Dermis microvascular lymphatic vessel endothelial cell (primary cell): ENCODE results near the gene IL25. TPM values are rescaled to one million over a fixed set of nuclear protein-coding genes. Genes with fewer than 3 reads are reported as not detected.

Experiments used
- DNase-seq, 2 donors: peaks; one replicate each; pipeline versions ENCODE4 v3.0.0 to v3.0.0-alpha.2; 2010; ENCODE audit warnings: low read depth in 2 of 2
- total RNA-seq: library from RNA; depleted of rRNA; stranded (reverse); fragments of >200 nt; gene quantifications from 2 replicates; pipeline ENCODE4 v1.2.1, GENCODE V29; 2014

Gene IL25
- total RNA-seq, 1 donor from 2014 or later: not detected

DNA sequence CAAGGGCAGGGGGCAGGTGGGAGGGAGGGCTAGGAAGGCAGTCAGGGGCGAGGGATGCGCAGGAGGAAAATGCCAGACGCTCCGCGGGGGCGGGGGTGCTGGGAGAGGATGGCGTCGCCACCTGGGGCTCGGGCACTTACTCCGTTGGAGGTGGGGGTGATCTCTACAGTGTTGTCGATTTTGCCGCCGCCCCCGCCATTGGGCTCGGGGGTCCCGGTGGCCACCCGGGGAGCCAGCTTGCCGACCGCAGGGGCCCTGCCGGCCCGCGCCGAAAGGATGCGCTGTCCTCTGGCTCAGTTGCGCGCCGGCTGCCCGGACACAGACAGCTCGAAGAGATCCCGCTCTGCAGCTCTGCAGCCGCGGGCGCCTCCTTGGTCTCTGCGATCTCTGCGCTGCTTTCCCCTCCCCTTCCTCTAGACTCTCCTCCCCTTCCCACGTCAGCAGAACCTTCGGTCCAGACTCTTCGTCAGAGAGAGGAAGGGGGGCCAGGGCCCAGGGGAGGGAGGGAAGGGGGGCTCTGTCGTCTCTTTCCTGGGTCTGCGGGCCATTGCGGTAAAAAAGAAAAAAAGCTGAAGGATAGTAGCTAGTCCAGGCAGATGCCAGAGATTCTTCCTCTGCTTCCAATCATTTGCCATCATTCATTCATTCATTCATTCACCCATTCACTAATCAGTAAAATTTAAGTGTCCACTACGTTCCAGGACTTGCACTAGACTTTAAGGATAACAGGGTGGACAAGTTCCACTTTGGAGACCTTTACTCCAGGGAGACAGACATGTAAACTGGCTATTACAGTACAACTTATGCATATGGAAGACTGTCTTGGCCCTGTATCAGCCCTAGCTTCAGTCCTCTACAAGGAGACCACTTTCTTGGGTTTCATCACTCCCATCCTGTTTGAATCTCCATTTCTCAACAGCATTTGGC is 19.8 kb upstream of the IL25 start, which contains the start of gene SLC22A17:
Gene SLC22A17, minus strand, starts transcription at position 382 of the 927 bp plus-strand sequence.
- DNase-seq: peak in 1 of 2 donors; percentile 54

DNA sequence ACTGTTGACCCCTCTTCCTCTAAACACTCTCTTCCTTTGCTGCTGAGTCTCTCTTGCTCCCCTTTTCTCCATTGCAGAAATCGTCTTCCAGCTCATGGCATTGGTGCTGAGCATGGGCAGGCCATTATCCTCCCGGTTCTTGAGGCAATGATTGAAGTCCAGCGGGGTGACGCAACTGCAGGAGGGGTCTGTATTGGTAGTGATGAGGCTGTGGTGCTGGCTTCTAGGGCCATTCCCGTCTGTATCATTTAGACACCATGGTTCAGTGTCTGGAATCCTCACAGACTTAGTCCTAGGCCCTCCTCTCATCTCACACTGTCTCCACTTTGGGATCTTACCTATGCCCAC is 19.2 kb upstream of the IL25 start:
- no peak for DNase-seq

- no peak for DNase-seq
Measured at GRCh38 chr14:23354990-23355389, 17.6 kb upstream of the IL25 start.

GRCh38 chr14:23355871-23356435 is 16.7 kb upstream of the IL25 start:
- no peak for DNase-seq

- no peak for DNase-seq
Measured at GRCh38 chr14:23356662-23357061, 15.9 kb upstream of the IL25 start.

DNA sequence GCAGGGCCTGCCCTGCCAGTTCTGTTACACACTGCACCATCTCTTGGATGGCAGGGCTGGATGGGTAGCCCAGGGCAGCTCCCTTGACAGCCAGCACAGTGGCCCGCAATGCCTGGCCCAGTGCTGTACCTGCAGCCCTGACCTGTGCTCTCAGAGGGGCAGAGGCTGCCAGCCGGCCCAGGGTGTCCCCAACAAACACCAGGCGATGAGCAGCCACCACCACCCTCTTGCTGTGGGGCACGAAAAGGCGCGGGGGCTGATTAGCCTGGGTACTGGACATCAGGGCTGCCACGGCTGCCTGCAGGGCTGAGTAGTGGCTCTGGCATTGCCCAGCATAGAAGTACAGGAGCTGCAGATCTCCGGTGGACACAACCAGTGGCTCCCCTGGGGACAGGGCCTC is 15.3 kb upstream of the IL25 start:
- no peak for DNase-seq

- no peak for DNase-seq
Measured at GRCh38 chr14:23358042-23358441, 14.6 kb upstream of the IL25 start.

- DNase-seq: no peak
Measured at GRCh38 chr14:23358553-23359166, 13.9 kb upstream of the IL25 start.

- no peak for DNase-seq
Measured at GRCh38 chr14:23359167-23359626, 13.4 kb upstream of the IL25 start.

GRCh38 chr14:23359722-23360447 is 12.7 kb upstream of the IL25 start:
- DNase-seq: no peak

DNA sequence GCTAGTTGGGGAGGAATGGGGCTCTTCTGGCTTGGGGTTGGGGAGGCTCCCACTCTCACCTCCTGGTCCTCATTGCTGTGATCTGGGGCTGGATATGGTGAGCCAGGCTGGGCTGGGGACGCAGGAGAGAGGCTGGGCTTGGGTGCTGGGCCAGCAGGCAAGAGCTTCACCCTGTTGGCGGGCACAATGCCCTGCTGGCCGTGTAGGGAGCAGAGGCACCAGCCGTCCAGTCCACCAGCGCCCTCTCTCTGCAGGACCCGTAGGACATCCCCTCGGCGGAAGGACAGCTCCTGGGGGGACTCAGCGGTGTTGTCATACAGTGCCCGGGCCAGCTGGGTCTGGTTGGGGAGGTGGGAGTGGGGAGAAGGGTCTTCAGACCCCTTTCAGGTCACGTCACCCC is 12.1 kb upstream of the IL25 start:
- no peak for DNase-seq

DNA sequence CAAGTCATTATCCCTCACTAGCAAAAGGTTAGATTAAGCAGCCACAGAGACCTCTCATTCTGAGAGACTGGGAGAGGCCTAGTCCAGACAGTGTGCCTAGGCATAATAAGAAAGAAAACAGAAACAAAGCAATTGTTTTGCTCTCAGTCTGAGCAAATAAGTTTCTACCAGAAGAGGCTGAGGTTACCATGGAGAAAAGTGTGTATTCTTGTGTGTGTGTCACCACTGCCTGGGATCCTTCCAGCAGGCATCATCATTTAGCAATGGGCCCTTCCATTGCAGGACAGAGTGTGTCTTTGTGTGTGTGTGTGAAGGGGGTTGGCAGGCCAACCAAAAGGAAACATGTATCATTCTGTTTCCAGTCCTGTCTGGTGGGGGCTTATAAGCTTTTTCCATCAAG is 11.3 kb upstream of the IL25 start:
- DNase-seq: no peak

- no peak for DNase-seq
Measured at GRCh38 chr14:23361763-23362162, 10.8 kb upstream of the IL25 start.

DNA sequence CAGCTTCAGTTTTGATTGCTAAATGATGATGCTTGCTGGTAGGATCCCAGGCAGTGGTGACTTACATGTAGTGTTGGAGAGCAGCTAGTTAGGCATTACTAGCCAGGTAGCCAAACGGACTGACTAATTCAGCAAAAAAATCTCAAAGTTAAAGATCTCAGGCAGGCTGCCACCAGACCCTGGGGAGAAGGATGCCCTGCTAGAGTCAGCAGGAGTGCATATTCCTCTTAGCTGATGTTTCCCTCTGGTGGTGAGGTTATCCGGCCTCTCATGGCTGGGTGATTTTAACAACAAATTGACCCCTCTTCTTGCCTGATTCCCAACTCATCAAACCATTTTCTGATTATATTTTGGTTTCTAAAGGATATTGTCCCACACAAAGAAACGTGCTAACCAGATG is 10.4 kb upstream of the IL25 start:
- no peak for DNase-seq

DNA sequence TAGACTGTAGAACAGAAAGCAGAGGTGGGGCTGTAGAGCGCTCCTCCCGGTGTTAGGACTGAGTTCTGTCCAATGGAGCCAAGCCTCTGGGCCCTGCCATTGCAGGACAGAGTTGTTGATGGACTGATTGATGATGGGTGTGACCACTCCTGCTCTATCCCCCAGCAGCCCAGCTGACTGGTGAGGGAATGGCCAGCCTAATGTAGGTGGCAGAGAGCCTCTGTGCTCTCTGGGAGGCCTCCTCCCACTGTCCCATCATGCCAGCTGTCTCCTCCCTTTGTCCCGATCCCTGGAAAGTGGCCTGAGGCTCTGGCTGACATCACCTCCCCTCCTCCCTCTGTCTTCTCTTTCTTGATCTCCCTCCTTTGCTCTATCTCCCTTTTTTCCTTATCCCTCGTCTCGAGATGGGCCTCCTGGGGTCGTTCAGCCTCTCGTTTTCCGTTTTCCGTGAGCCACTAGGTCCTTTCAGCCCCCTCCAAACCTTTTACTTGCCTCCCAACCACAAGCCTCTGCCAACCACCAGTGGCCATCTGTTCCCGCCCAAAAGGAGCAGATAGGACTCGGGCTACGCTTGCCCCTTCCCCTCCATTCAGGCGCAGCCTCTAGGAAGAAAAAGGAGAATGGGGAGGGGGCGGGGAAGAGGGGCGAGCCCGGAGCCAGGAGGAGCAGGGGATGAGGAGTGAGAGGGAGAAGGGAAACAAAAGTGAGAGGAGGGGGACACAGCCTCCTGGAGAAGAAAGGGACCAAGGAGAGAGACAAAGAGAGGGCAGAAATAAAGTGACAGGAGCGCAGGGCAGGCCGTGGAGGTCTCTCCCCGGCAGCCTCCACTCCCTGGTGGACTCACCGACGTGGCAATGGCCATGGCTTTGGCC is 8.2 kb upstream of the IL25 start:
- DNase-seq: no peak

GRCh38 chr14:23365036-23365731 is 7.4 kb upstream of the IL25 start, which contains the start of gene EFS:
Gene EFS (minus strand): TSS chr14:23365172. CDS start chr14:23365025, 147 bp downstream.
- no peak for DNase-seq

GRCh38 chr14:23365732-23366425 is 6.7 kb upstream of the IL25 start:
- DNase-seq: no peak

- DNase-seq: no peak
Measured at GRCh38 chr14:23366426-23366921, 6.1 kb upstream of the IL25 start.

GRCh38 chr14:23370221-23370620 is 2.4 kb upstream of the IL25 start:
- no peak for DNase-seq
